HCT116 (cell line): Measurements from ENCODE around the gene ETNPPL. TPM values are rescaled to one million over a fixed set of nuclear protein-coding genes. Genes with fewer than 3 reads are reported as not detected.

Experiments
- ATAC-seq: fragments of 200-7000 bp; cut with Tn5 transposase; 2 replicates; pipeline ENCODE4 v1.9.1; 2020; ENCODE audit warnings: mild to moderate bottlenecking, moderate library complexity
- BruUV-seq: library from RNA; stranded (reverse); fragments of 400-500 nt; replicated peaks from 2 replicates; lab custom pipeline; 2021; lab: Mats Ljungman, UMichigan
- CTCF ChIA-PET: fragments of 300-600 bp; sonication (Branson Sonifier 250); formaldehyde crosslinking; loops from one replicate; lab custom pipeline; 2021; ENCODE audit warnings: antibody characterized with exemption; lab: Charles Lee
- POLR2A ChIA-PET: fragments of 300-600, 350-600 bp; sonication (Branson Sonifier 250); formaldehyde crosslinking; loops from one replicate; lab custom pipeline; 2021; ENCODE audit warnings: antibody characterized with exemption; lab: Charles Lee
- RAD21 ChIA-PET, 2 experiments: fragments of 300-600 bp; sonication (Branson Sonifier 250); formaldehyde crosslinking; loops; one replicate each; lab custom pipeline; 2023; ENCODE audit warnings: low total read pairs in 2 of 2; ENCODE audit not compliant: uncharacterized antibody in 2 of 2, unreplicated experiment in 2 of 2, low non-redundant PET in 1 of 2; lab: Charles Lee
- DNase-seq: peaks from one replicate; pipeline ENCODE4 v3.0.0-alpha.2; 2010; ENCODE audit warnings: low read depth, low spot score
- H2AFZ ChIP-seq: fragments of 200-600 bp; shearing (Covaris generic), sonication (generic); 2 replicates; pipeline ENCODE4 v1.6.1; 2017; ENCODE audit warnings: low read depth, mixed run types, mixed read lengths, antibody characterized with exemption, low read length; ENCODE audit not compliant: poor library complexity, severe bottlenecking
- H3K27ac ChIP-seq: 2 replicates; pipeline ENCODE4 v1.5.1; 2012; ENCODE audit warnings: low read depth, low read length
- H3K27me3 ChIP-seq: fragments of 200-600 bp; sonication (generic); 2 replicates; pipeline ENCODE4 v1.6.1; 2016; ENCODE audit warnings: mixed run types, low read length, mixed read lengths; ENCODE audit not compliant: insufficient read depth
- H3K36me3 ChIP-seq, 2 experiments: fragments of 200-500 bp in 1 of 2; fragments of 200-600 bp in 1 of 2; sonication (Bioruptor generic) in 1 of 2; sonication (generic) in 1 of 2; 2 replicates each; pipeline versions ENCODE4 v1.5.1 to v1.6.1; 2014 to 2016; ENCODE audit warnings: low read length in 2 of 2, inconsistent platforms in 1 of 2, mixed read lengths in 1 of 2, mixed run types in 1 of 2; ENCODE audit not compliant: insufficient read depth in 2 of 2, control insufficient read depth in 1 of 2
- H3K4me1 ChIP-seq, 2 experiments: fragments of 200-600 bp in 1 of 2; sonication (generic) in 1 of 2; 2 replicates each; pipeline versions ENCODE4 v1.5.1 to v1.6.1; 2012 to 2017; ENCODE audit warnings: low read length in 2 of 2, inconsistent platforms in 1 of 2, mild to moderate bottlenecking in 1 of 2, mixed read lengths in 1 of 2, mixed run types in 1 of 2, moderate library complexity in 1 of 2; ENCODE audit not compliant: insufficient read depth in 2 of 2, control insufficient read depth in 1 of 2
- H3K4me2 ChIP-seq: fragments of 200-600 bp; sonication (generic); 2 replicates; pipeline ENCODE4 v1.6.1; 2017; ENCODE audit warnings: mixed run types, low read length, mixed read lengths
- H3K4me3 ChIP-seq, 2 experiments: fragments of 200-600 bp in 1 of 2; sonication (generic) in 1 of 2; replicated peaks in 1 of 2; 2 replicates each; pipeline ENCODE4 v1.5.1; 2011 to 2016; ENCODE audit warnings: low read length in 2 of 2, control low read depth in 1 of 2, low read depth in 1 of 2, mild to moderate bottlenecking in 1 of 2, mixed read lengths in 1 of 2, mixed run types in 1 of 2
- H3K79me2 ChIP-seq: fragments of 200-600 bp; sonication (generic); 2 replicates; pipeline ENCODE4 v1.6.1; 2017; ENCODE audit warnings: mild to moderate bottlenecking, mixed run types, low read length, moderate library complexity, mixed read lengths; ENCODE audit not compliant: insufficient read depth
- H3K9ac ChIP-seq: fragments of 200-600 bp; sonication (generic); 2 replicates; pipeline ENCODE4 v1.6.1; 2016; ENCODE audit warnings: low read length, mixed read lengths
- H3K9me2 ChIP-seq: fragments of 200-600 bp; sonication (generic), shearing (Covaris generic); 2 replicates; pipeline ENCODE4 v1.6.1; 2017; ENCODE audit warnings: mixed run types, mild to moderate bottlenecking, moderate library complexity; ENCODE audit not compliant: insufficient read depth
- H3K9me3 ChIP-seq, 2 experiments: fragments of 200-500 bp in 1 of 2; fragments of 200-600 bp in 1 of 2; sonication (Bioruptor generic) in 1 of 2; sonication (generic) in 1 of 2; 2 replicates each; pipeline ENCODE4 v1.6.1; 2014 to 2017; ENCODE audit warnings: low read length in 2 of 2, mixed read lengths in 2 of 2, inconsistent platforms in 1 of 2, low read depth in 1 of 2, mild to moderate bottlenecking in 1 of 2, mixed run types in 1 of 2, moderate library complexity in 1 of 2; ENCODE audit not compliant: control insufficient read depth in 1 of 2, insufficient read depth in 1 of 2
- H4K20me1 ChIP-seq: fragments of 200-600 bp; sonication (generic), shearing (Covaris generic); 2 replicates; pipeline ENCODE4 v1.6.1; 2017; ENCODE audit warnings: mixed run types, mild to moderate bottlenecking, moderate library complexity; ENCODE audit not compliant: insufficient read depth
- CBX3 ChIP-seq: IDR thresholded peaks from 2 replicates; pipeline ENCODE4 v1.6.1; 2012; ENCODE audit warnings: low read depth
- CEBPB ChIP-seq: IDR thresholded peaks from 2 replicates; pipeline ENCODE4 v1.6.1; 2012; ENCODE audit warnings: low read depth
- ELF1 ChIP-seq: IDR thresholded peaks from 2 replicates; pipeline ENCODE4 v1.6.1; 2012; ENCODE audit warnings: low read depth, borderline replicate concordance
- EZH2 ChIP-seq: fragments of 200-600 bp; sonication (generic); IDR thresholded peaks from 2 replicates; pipeline ENCODE4 v1.6.1; 2017; ENCODE audit warnings: antibody characterized with exemption, mixed run types
- EZH2phosphoT487 ChIP-seq: fragments of 200-600 bp; IDR thresholded peaks from 2 replicates; pipeline ENCODE4 v1.6.1; 2018; ENCODE audit warnings: antibody characterized with exemption, borderline replicate concordance
- FOSL1 ChIP-seq: IDR thresholded peaks from 2 replicates; pipeline ENCODE4 v1.6.1; 2012; ENCODE audit warnings: low read depth
- JUND ChIP-seq: IDR thresholded peaks from 2 replicates; pipeline ENCODE4 v1.6.1; 2012
- MAX ChIP-seq: IDR thresholded peaks from 2 replicates; pipeline ENCODE4 v1.6.1; 2012
- POLR2AphosphoS5 ChIP-seq: IDR thresholded peaks from 2 replicates; pipeline ENCODE4 v1.6.1; 2011; ENCODE audit warnings: mild to moderate bottlenecking, low read depth, low read length, moderate library complexity
- RAD21 ChIP-seq: IDR thresholded peaks from 2 replicates; pipeline ENCODE4 v1.6.1; 2012; ENCODE audit warnings: low read depth, mild to moderate bottlenecking
- SIN3A ChIP-seq: IDR thresholded peaks from 2 replicates; pipeline ENCODE4 v1.6.1; 2012; ENCODE audit warnings: low read depth
- SP1 ChIP-seq: IDR thresholded peaks from 2 replicates; pipeline ENCODE4 v1.6.1; 2012; ENCODE audit warnings: low read depth
- TCF7L2 ChIP-seq: IDR thresholded peaks from 2 replicates; pipeline ENCODE4 v1.7.0; 2011; ENCODE audit warnings: borderline replicate concordance, inconsistent platforms; ENCODE audit not compliant: insufficient read depth, insufficient read length; ENCODE audit errors: extremely low read depth
- YY1 ChIP-seq: IDR thresholded peaks from 2 replicates; pipeline ENCODE4 v1.6.1; 2011; ENCODE audit warnings: low read length, low read depth, moderate library complexity, mild to moderate bottlenecking; ENCODE audit not compliant: insufficient replicate concordance; ENCODE audit errors: extremely low read depth
- ZFX ChIP-seq: fragments of 450-650 bp; IDR thresholded peaks from 2 replicates; pipeline ENCODE4 v1.6.1; 2017
- intact Hi-C: fragments of 100-400 bp; cut with micrococcal nuclease; formaldehyde crosslinking; loops from 2 replicates; pipeline ENCODE4 v1.10.0; 2022
- total RNA-seq: library from RNA; stranded (reverse); gene quantifications from one replicate; pipeline ENCODE4 v1.2.1, GENCODE V29; 2021; ENCODE audit not compliant: unreplicated experiment
- TF ChIP-seq, protein P1 (sequence below), 3 experiments: fragments of 200-600 bp in 1 of 3; sonication (generic) in 1 of 3; IDR thresholded peaks in 2 of 3; conservative IDR thresholded peaks in 1 of 3; 2 replicates each; pipeline ENCODE4 v1.5.1; 2012 to 2017; ENCODE audit warnings: low read depth in 2 of 3, low read length in 2 of 3, antibody characterized with exemption in 1 of 3, borderline replicate concordance in 1 of 3, control low read depth in 1 of 3, mild to moderate bottlenecking in 1 of 3, mixed read lengths in 1 of 3, mixed run types in 1 of 3, moderate library complexity in 1 of 3; ENCODE audit not compliant: insufficient read depth in 1 of 3
- TF ChIP-seq, protein P2 (sequence below): IDR thresholded peaks from 2 replicates; pipeline ENCODE4 v1.6.1; 2012

The ETNPPL gene
- total RNA-seq, 1 experiment from 2014 or later, result not detected

GRCh38 chr4:108810087-108810486 lies 47.2 kb upstream of the ETNPPL start:
- no TSS peak for BruUV-seq

More at GRCh38 chr4:108810087-108810486, 47.2 kb upstream of the ETNPPL start:
- Histone ChIP-seq H2AFZ (no peak overlapping the region), H3K4me2 (no peak overlapping the region), H3K9ac (no peak overlapping the region), H3K4me3 (no peak overlapping the region), H3K36me3 (no peaks in the 10 kb centered on the region), H3K79me2 (no peaks in the 10 kb centered on the region), H3K4me1 (no peaks in the 10 kb centered on the region), H4K20me1 (no peaks in the 10 kb centered on the region; the same call in 1 of the 2 replicates), H3K9me2 (no peaks in the 10 kb centered on the region), H3K9me3 (no peaks in the 10 kb centered on the region), H3K27ac (no peak overlapping the region)
- ChIA-PET CTCF (no interaction called here), POLR2A (no interaction called here), RAD21 (no interaction called here)
- ATAC-seq (no peak), DNase-seq (no peak)
- intact Hi-C loops, result no loop called here
- TF ChIP-seq SIN3A, result no peak
- no peak for TF ChIP-seq EZH2
- TF ChIP-seq, protein P1, sequence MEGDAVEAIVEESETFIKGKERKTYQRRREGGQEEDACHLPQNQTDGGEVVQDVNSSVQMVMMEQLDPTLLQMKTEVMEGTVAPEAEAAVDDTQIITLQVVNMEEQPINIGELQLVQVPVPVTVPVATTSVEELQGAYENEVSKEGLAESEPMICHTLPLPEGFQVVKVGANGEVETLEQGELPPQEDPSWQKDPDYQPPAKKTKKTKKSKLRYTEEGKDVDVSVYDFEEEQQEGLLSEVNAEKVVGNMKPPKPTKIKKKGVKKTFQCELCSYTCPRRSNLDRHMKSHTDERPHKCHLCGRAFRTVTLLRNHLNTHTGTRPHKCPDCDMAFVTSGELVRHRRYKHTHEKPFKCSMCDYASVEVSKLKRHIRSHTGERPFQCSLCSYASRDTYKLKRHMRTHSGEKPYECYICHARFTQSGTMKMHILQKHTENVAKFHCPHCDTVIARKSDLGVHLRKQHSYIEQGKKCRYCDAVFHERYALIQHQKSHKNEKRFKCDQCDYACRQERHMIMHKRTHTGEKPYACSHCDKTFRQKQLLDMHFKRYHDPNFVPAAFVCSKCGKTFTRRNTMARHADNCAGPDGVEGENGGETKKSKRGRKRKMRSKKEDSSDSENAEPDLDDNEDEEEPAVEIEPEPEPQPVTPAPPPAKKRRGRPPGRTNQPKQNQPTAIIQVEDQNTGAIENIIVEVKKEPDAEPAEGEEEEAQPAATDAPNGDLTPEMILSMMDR (IDR thresholded peaks at IDR 0.05 in 2 of 3, conservative IDR thresholded peaks at IDR 0.05 in 1 of 3; ENCODE audit: borderline replicate concordance in 1 of 3, insufficient read depth in 1 of 3, low read depth in 2 of 3, low read length in 2 of 3), result no peak
- no peak for TF ChIP-seq SP1
- TF ChIP-seq EZH2phosphoT487, result no peak
- no peak for TF ChIP-seq CBX3
- no peak for TF ChIP-seq YY1
- no peak for TF ChIP-seq MAX
- TF ChIP-seq ELF1, result no peak
- no peak for TF ChIP-seq ZFX
- TF ChIP-seq FOSL1, result no peak
- no peak for TF ChIP-seq TCF7L2
- no peak for TF ChIP-seq CEBPB
- TF ChIP-seq, protein P2, sequence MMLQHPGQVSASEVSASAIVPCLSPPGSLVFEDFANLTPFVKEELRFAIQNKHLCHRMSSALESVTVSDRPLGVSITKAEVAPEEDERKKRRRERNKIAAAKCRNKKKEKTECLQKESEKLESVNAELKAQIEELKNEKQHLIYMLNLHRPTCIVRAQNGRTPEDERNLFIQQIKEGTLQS, result no peak
- no peak for TF ChIP-seq RAD21
- TF ChIP-seq JUND, result no peak
- TF ChIP-seq POLR2AphosphoS5, result no peak
- TF ChIP-seq, all 23 proteins: peak for 0
- peaks cover 46% of the 10 kb centered on the region for H3K27me3 ChIP-seq
